Kidney tubule cell (primary cell): ENCODE results near the gene NT5DC1.

Experiments
- DNase-seq: peaks from one replicate; pipeline ENCODE4 v3.0.0-alpha.2; 2018; ENCODE audit warnings: low spot score

NT5DC1 gene

GRCh38 chr6:116244284-116244683, 143.6 kb downstream of the NT5DC1 start:
- DNase-seq: no peak

GRCh38 chr6:116246089-116246488, 145.4 kb downstream of the NT5DC1 start:
- no peak for DNase-seq

- peak; percentile 43 for DNase-seq
Measured at GRCh38 chr6:116247285-116247684, 146.6 kb downstream of the NT5DC1 start.

- DNase-seq: no peak
Measured at GRCh38 chr6:116248577-116248976, 147.9 kb downstream of the NT5DC1 start.

- peak; percentile 77 for DNase-seq
Measured at GRCh38 chr6:116251568-116252384, 151.1 kb downstream of the NT5DC1 start.

GRCh38 chr6:116253188-116253504, 152.5 kb downstream of the NT5DC1 start:
- DNase-seq: no peak

GRCh38 chr6:116253505-116254296, 153.0 kb downstream of the NT5DC1 start, which contains the start of gene TSPYL4:
Gene TSPYL4 (minus strand): TSS chr6:116254075. CDS start chr6:116254008, 67 bp downstream.
- DNase-seq: peak; percentile 96

- no peak for DNase-seq
Measured at GRCh38 chr6:116254297-116255056, 153.8 kb downstream of the NT5DC1 start.

- DNase-seq: no peak
Measured at GRCh38 chr6:116255246-116255800, 154.7 kb downstream of the NT5DC1 start.

- no peak for DNase-seq
Measured at GRCh38 chr6:116256694-116257093, 156.0 kb downstream of the NT5DC1 start.

GRCh38 chr6:116258520-116258919, 157.9 kb downstream of the NT5DC1 start:
- no peak for DNase-seq

- DNase-seq: no peak
Measured at GRCh38 chr6:116263353-116263752, 162.7 kb downstream of the NT5DC1 start.

- DNase-seq: peak; percentile 89
Measured at GRCh38 chr6:116265041-116265829, 164.6 kb downstream of the NT5DC1 start.

GRCh38 chr6:116266803-116267202, 166.2 kb downstream of the NT5DC1 start:
- DNase-seq: peak; percentile 28

GRCh38 chr6:116267836-116268588, 167.4 kb downstream of the NT5DC1 start:
- peak; percentile 13 for DNase-seq

- DNase-seq: peak; percentile 73
Measured at GRCh38 chr6:116268589-116269293, 168.1 kb downstream of the NT5DC1 start.

GRCh38 chr6:116271149-116271708, 170.6 kb downstream of the NT5DC1 start:
- no peak for DNase-seq

GRCh38 chr6:116277124-116277523, 176.5 kb downstream of the NT5DC1 start:
- peak; percentile 17 for DNase-seq

GRCh38 chr6:116278481-116278829, 177.8 kb downstream of the NT5DC1 start:
- no peak for DNase-seq

GRCh38 chr6:116278854-116279231, 178.2 kb downstream of the NT5DC1 start:
- DNase-seq: peak; percentile 58
